GM12878 (cell line): ENCODE results near the gene SFXN1. TPM values are rescaled to one million over a fixed set of nuclear protein-coding genes. Genes with fewer than 3 reads are reported as not detected.

Experiments used
- ATAC-seq: fragments of 200-7000 bp; cut with Tn5 transposase; 3 replicates; pipeline ENCODE4 v1.9.1; 2020; ENCODE audit warnings: mild to moderate bottlenecking, moderate library complexity
- BruUV-seq: library from RNA; stranded (reverse); fragments of 400-500 nt; replicated peaks from 2 replicates; lab custom pipeline; 2021; lab: Mats Ljungman, UMichigan
- CTCF ChIA-PET: fragments of 300-600 bp; sonication (Branson Sonifier 250); formaldehyde crosslinking; extraction: SDS; loops from one replicate; lab custom pipeline; 2021; ENCODE audit warnings: inconsistent platforms; lab: Yijun Ruan, JAX
- POLR2A ChIA-PET: fragments of 350-600 bp; formaldehyde crosslinking; extraction: SDS; loops from one replicate; lab custom pipeline; 2021; ENCODE audit warnings: inconsistent platforms; lab: Charles Lee
- RAD21 ChIA-PET: fragments of 300-600 bp; sonication (Branson Sonifier 250); formaldehyde crosslinking; loops from one replicate; lab custom pipeline; 2023; ENCODE audit warnings: antibody characterized with exemption; ENCODE audit not compliant: unreplicated experiment; lab: Charles Lee
- SMC1A ChIA-PET: fragments of 300-600 bp; sonication (Branson Sonifier 250); formaldehyde crosslinking; loops from one replicate; lab custom pipeline; 2023; ENCODE audit not compliant: unreplicated experiment, uncharacterized antibody; lab: Charles Lee
- DNase-seq: peaks from one replicate; pipeline ENCODE4 v3.0.0-alpha.2; 2011; ENCODE audit warnings: low read depth, low spot score
- FAIRE-seq: peaks from 3 replicates; lab custom pipeline; 2011; peaks lifted over from hg19 to GRCh38; lab: Jason Lieb, UNC
- H2AFZ ChIP-seq: 2 replicates; pipeline ENCODE4 v1.6.0; 2011; ENCODE audit warnings: low read depth, low read length, control low read depth; ENCODE audit not compliant: control insufficient read depth
- H3K27ac ChIP-seq: 2 replicates; pipeline ENCODE4 v1.5.1; 2011; ENCODE audit warnings: control low read depth; ENCODE audit not compliant: control insufficient read depth, insufficient read depth
- H3K27me3 ChIP-seq, 2 experiments: replicated peaks in 1 of 2; 2 replicates each; pipeline versions ENCODE4 v1.6.0 to v1.6.1; 2011; ENCODE audit warnings: low read length in 1 of 2; ENCODE audit not compliant: control insufficient read depth in 2 of 2, insufficient read depth in 2 of 2
- H3K36me3 ChIP-seq, 2 experiments: 2 replicates each; pipeline ENCODE4 v1.5.1; 2011; ENCODE audit warnings: low read length in 1 of 2; ENCODE audit not compliant: control insufficient read depth in 2 of 2, insufficient read depth in 2 of 2
- H3K4me1 ChIP-seq: 2 replicates; pipeline ENCODE4 v1.6.1; 2011; ENCODE audit warnings: mild to moderate bottlenecking, low read length, moderate library complexity, mixed read lengths; ENCODE audit not compliant: control insufficient read depth, insufficient read depth
- H3K4me2 ChIP-seq: 2 replicates; pipeline ENCODE4 v1.6.0; 2011; ENCODE audit warnings: control low read depth; ENCODE audit not compliant: control insufficient read depth, insufficient read depth
- H3K4me3 ChIP-seq: fragments of 200-600 bp; sonication (generic); 2 replicates; pipeline ENCODE4 v1.5.1; 2016
- H3K79me2 ChIP-seq: 2 replicates; pipeline ENCODE4 v1.6.0; 2011; ENCODE audit warnings: low read length; ENCODE audit not compliant: control insufficient read depth, insufficient read depth
- H3K9ac ChIP-seq: 2 replicates; pipeline ENCODE4 v1.8.0; 2011; ENCODE audit warnings: low read length, control low read depth, mixed read lengths; ENCODE audit not compliant: control insufficient read depth, insufficient read depth
- H3K9me3 ChIP-seq: replicated peaks from 3 replicates; pipeline ENCODE4 v1.5.1; 2011; ENCODE audit warnings: mild to moderate bottlenecking, low read length; ENCODE audit not compliant: control insufficient read depth, insufficient read depth
- H4K20me1 ChIP-seq: 2 replicates; pipeline ENCODE4 v1.6.0; 2011; ENCODE audit not compliant: control insufficient read depth, insufficient read depth
- ASH2L ChIP-seq: fragments of 300-600, 200-600 bp; sonication (generic); IDR thresholded peaks from 2 replicates; pipeline ENCODE4 v1.6.1; 2017; ENCODE audit warnings: low read depth, mild to moderate bottlenecking, borderline replicate concordance
- MEF2B ChIP-seq: fragments of 450-650 bp; IDR thresholded peaks from 2 replicates; pipeline ENCODE4 v1.6.1; 2018; ENCODE audit warnings: mild to moderate bottlenecking, moderate library complexity; ENCODE audit not compliant: partially characterized antibody, poor library complexity, severe bottlenecking
- POLR2A ChIP-seq: IDR thresholded peaks from 2 replicates; pipeline ENCODE4 v1.6.1; 2011; ENCODE audit warnings: low read depth, mild to moderate bottlenecking, low read length
- RAD51 ChIP-seq: fragments of 450-650 bp; IDR thresholded peaks from 2 replicates; pipeline ENCODE4 v1.6.1; 2016; ENCODE audit warnings: moderate library complexity, mild to moderate bottlenecking, inconsistent platforms
- RBBP5 ChIP-seq: fragments of 200-600 bp; sonication (generic); conservative IDR thresholded peaks from 2 replicates; pipeline ENCODE4 v1.6.1; 2016
- STAT3 ChIP-seq: IDR thresholded peaks from 2 replicates; pipeline ENCODE4 v1.6.1; 2011; ENCODE audit warnings: low read depth, low read length, improper control_type of control experiment
- TBL1XR1 ChIP-seq: IDR thresholded peaks from 2 replicates; pipeline ENCODE4 v1.6.1; 2012; ENCODE audit warnings: low read depth, low read length, improper control_type of control experiment
- ZNF217 ChIP-seq: fragments of 450-650 bp; IDR thresholded peaks from 2 replicates; pipeline ENCODE4 v1.6.1; 2017; ENCODE audit warnings: antibody characterized with exemption, mild to moderate bottlenecking
- ZNF687 ChIP-seq: fragments of 450-650 bp; IDR thresholded peaks from 2 replicates; pipeline ENCODE4 v1.6.1; 2017; ENCODE audit warnings: mild to moderate bottlenecking, moderate library complexity
- WGBS: methylation state at CpG from one replicate; pipeline ENCODE4 v1.1.6; 2016; ENCODE audit warnings: low lambda C conversion rate; ENCODE audit not compliant: insufficient replicate concordance, insufficient coverage; ENCODE audit errors: missing lambda C conversion rate; 5-methylcytosine and 5-hydroxymethylcytosine counted together
- in situ Hi-C: fragments of 300-500 bp; cut with MboI; formaldehyde crosslinking; loops from 9 replicates; pipeline ENCODE4 v1.14.3; 2018; ENCODE audit warnings: mixed read lengths
- intact Hi-C: fragments of 100-400 bp; cut with micrococcal nuclease; formaldehyde crosslinking; loops from one replicate; pipeline ENCODE4 v1.14.2; 2022; ENCODE audit not compliant: unreplicated experiment
- polyA plus RNA-seq, 11 experiments: library from polyadenylated mRNA; depleted of rRNA in 4 of 11; unstranded in 6 of 11; stranded (reverse) in 5 of 11; fragments of >200 nt; fragmentation: Nextera tagmentation in 4 of 11; fragmentation: Illumina TruSeq in 1 of 11; extraction: Ambion mirVana in 4 of 11; extraction: Trizol in 1 of 11; gene quantifications; 1 replicate in 1 of 11; 2 replicates in 10 of 11; pipeline versions ENCODE4 v1.2.1 to v1.2.3, GENCODE V29; 2011 to 2016; ENCODE audit warnings: inconsistent platforms in 2 of 11, missing spikeins in 2 of 11, low read depth in 1 of 11
- total RNA-seq, 4 experiments: library from RNA; depleted of rRNA in 3 of 4; stranded (reverse); fragments of >200 nt in 3 of 4; fragmentation: Illumina TruSeq in 1 of 4; extraction: Trizol in 1 of 4; gene quantifications; 2 replicates each; pipeline versions ENCODE4 v1.2.1 to v1.2.3, GENCODE V29; 2013 to 2021
- TF ChIP-seq, protein P1 (sequence below): fragments of 450-650 bp; IDR thresholded peaks from 2 replicates; pipeline ENCODE4 v1.6.1; 2017; ENCODE audit warnings: borderline replicate concordance
- TF ChIP-seq, protein P2 (sequence below): fragments of 150-350 bp; IDR thresholded peaks from 2 replicates; pipeline ENCODE4 v1.6.1; 2016; ENCODE audit warnings: low read depth, low read length

The SFXN1 gene
- total and polyA plus RNA-seq, 10 of the 15 experiments (the other 5 are each of a cell fraction or from before 2014, with no cell fraction given), result 18.0 to 248 (median 103) TPM

DNA sequence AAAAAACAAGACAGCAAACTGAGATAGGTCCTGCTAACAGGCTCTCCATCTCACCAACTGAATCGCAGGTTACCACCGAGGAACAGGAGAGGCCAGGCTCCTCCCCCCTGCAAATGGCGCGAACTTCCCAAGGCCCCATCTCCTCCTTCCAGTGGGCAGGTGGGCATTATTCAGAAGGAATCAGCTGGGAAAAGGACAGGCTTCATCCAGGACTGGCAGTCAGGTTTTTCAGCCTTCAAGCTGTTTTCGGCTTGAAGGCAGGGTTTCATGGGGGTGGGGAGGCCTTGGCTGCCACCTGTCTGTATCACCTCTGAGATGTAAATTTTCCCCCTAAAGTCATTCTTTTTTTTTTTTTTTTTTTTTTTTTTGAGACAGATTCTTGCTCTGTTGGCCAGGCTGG lies 79.4 kb downstream of the SFXN1 start:
- peaks cover 0 to 2% of the 10 kb centered on the region in 2 experiments; a peak in 2 of 4 replicates for H3K27me3 ChIP-seq
- ChIA-PET POLR2A (no interaction called here), SMC1A (no interaction called here), CTCF (no interaction called here), RAD21 (no interaction called here)
- DNase-seq (no peak), FAIRE-seq (no peak), ATAC-seq (no peak)
- in situ Hi-C loops, result no loop called here
- no peaks in the 10 kb centered on the region for H3K4me1 ChIP-seq
- BruUV-seq, result no TSS peak
- no peak for TF ChIP-seq RAD51
- TF ChIP-seq ZNF217, result no peak
- no peak for TF ChIP-seq ZNF687
- no peak for TF ChIP-seq MEF2B
- no peak for TF ChIP-seq ASH2L
- no peak for TF ChIP-seq RBBP5
- TF ChIP-seq, protein P1, sequence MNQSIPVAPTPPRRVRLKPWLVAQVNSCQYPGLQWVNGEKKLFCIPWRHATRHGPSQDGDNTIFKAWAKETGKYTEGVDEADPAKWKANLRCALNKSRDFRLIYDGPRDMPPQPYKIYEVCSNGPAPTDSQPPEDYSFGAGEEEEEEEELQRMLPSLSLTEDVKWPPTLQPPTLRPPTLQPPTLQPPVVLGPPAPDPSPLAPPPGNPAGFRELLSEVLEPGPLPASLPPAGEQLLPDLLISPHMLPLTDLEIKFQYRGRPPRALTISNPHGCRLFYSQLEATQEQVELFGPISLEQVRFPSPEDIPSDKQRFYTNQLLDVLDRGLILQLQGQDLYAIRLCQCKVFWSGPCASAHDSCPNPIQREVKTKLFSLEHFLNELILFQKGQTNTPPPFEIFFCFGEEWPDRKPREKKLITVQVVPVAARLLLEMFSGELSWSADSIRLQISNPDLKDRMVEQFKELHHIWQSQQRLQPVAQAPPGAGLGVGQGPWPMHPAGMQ, result no peak
- no peak for TF ChIP-seq POLR2A
- TF ChIP-seq STAT3, result no peak
- TF ChIP-seq, protein P2, sequence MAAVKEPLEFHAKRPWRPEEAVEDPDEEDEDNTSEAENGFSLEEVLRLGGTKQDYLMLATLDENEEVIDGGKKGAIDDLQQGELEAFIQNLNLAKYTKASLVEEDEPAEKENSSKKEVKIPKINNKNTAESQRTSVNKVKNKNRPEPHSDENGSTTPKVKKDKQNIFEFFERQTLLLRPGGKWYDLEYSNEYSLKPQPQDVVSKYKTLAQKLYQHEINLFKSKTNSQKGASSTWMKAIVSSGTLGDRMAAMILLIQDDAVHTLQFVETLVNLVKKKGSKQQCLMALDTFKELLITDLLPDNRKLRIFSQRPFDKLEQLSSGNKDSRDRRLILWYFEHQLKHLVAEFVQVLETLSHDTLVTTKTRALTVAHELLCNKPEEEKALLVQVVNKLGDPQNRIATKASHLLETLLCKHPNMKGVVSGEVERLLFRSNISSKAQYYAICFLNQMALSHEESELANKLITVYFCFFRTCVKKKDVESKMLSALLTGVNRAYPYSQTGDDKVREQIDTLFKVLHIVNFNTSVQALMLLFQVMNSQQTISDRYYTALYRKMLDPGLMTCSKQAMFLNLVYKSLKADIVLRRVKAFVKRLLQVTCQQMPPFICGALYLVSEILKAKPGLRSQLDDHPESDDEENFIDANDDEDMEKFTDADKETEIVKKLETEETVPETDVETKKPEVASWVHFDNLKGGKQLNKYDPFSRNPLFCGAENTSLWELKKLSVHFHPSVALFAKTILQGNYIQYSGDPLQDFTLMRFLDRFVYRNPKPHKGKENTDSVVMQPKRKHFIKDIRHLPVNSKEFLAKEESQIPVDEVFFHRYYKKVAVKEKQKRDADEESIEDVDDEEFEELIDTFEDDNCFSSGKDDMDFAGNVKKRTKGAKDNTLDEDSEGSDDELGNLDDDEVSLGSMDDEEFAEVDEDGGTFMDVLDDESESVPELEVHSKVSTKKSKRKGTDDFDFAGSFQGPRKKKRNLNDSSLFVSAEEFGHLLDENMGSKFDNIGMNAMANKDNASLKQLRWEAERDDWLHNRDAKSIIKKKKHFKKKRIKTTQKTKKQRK, result no peak
- TF ChIP-seq TBL1XR1, result no peak
- no peaks in the 10 kb centered on the region for H3K36me3 ChIP-seq
- H3K4me3 ChIP-seq, result no peak overlapping the region
- no peaks in the 10 kb centered on the region for H4K20me1 ChIP-seq
- no peaks in the 10 kb centered on the region for H3K9me3 ChIP-seq
- 98% methylated on average over 5 of the region's 5 CpGs for WGBS
- H3K79me2 ChIP-seq, result no peaks in the 10 kb centered on the region
- H3K9ac ChIP-seq, result no peak overlapping the region
- H3K27ac ChIP-seq, result no peak overlapping the region
- no peak overlapping the region for H3K4me2 ChIP-seq
- no peak overlapping the region for H2AFZ ChIP-seq
- intact Hi-C loops, result no loop called here
